Subcutaneous adipose tissue (tissue), 4 donors: ENCODE data around the gene PTPDC1. TPM values are rescaled to one million over a fixed set of nuclear protein-coding genes. Genes with fewer than 3 reads are reported as not detected.

ENCODE experiments used
- CTCF ChIP-seq: fragments of 450-650 bp; IDR thresholded peaks from one replicate; pipeline ENCODE4 v1.5.1; 2016; ENCODE audit warnings: low read depth, mild to moderate bottlenecking, control low read depth, antibody characterized with exemption, moderate library complexity
- total RNA-seq, 4 donors: library from RNA; depleted of rRNA; stranded (reverse); fragments of >200 nt; gene quantifications; one replicate each; pipeline ENCODE4 v1.1.0, GENCODE V29; 2016

PTPDC1 gene
- total RNA-seq: 10 to 100 TPM; 11.2 to 16.2 (median 13.4) TPM

GRCh38 chr9:94084314-94084713 lies at the start of gene PTPDC1:
Gene PTPDC1 (plus strand): TSS chr9:94084464. CDS start chr9:94084531, 67 bp downstream.
- no peak for TF ChIP-seq CTCF

- no peak for TF ChIP-seq CTCF
Observed at GRCh38 chr9:94034511-94034910, 49.8 kb upstream of the PTPDC1 start.

GRCh38 chr9:94039786-94040185 lies 44.5 kb upstream of the PTPDC1 start:
- no peak for TF ChIP-seq CTCF

- no peak for TF ChIP-seq CTCF
Observed at GRCh38 chr9:94042516-94043360, 41.5 kb upstream of the PTPDC1 start.

GRCh38 chr9:94054716-94055115 lies 29.5 kb upstream of the PTPDC1 start:
- no peak for TF ChIP-seq CTCF

GRCh38 chr9:94056442-94056974 lies 27.8 kb upstream of the PTPDC1 start:
- no peak for TF ChIP-seq CTCF

- no peak for TF ChIP-seq CTCF
Observed at GRCh38 chr9:94057918-94058317, 26.3 kb upstream of the PTPDC1 start.
